Sigmoid colon (tissue), 7 donors: Measurements from ENCODE around the gene COMMD1. TPM values are rescaled to one million over a fixed set of nuclear protein-coding genes. Genes with fewer than 3 reads are reported as not detected.
"Not testable (repeated sequence)": the region's sequence is repeated elsewhere in the genome, so short reads cannot be mapped to it uniquely, and the experiment has no call there.

ENCODE experiments used
- DNase-seq: peaks from one replicate; pipeline ENCODE4 v3.0.0-alpha.2; 2019
- H3K27ac ChIP-seq, 4 donors: fragments of 200-600 bp; sonication (generic); one replicate each; pipeline ENCODE4 v1.5.1; 2016 to 2019; ENCODE audit warnings: mild to moderate bottlenecking in 1 of 4
- H3K27me3 ChIP-seq, 3 donors: fragments of 200-600 bp; sonication (generic); one replicate each; pipeline ENCODE4 v1.5.1; 2019; ENCODE audit warnings: mild to moderate bottlenecking in 1 of 3
- H3K36me3 ChIP-seq, 4 donors: fragments of 200-600 bp; sonication (generic); one replicate each; pipeline ENCODE4 v1.5.1; 2016 to 2019
- H3K4me1 ChIP-seq, 4 donors: fragments of 200-600 bp; sonication (generic); one replicate each; pipeline ENCODE4 v1.5.1; 2017 to 2019
- H3K4me3 ChIP-seq, 4 donors: fragments of 200-600 bp; sonication (generic); one replicate each; pipeline ENCODE4 v1.5.1; 2017 to 2019; ENCODE audit warnings: mild to moderate bottlenecking in 2 of 4, moderate library complexity in 1 of 4
- H3K9me3 ChIP-seq, 4 donors: fragments of 200-600 bp in 3 of 4; sonication (generic) in 3 of 4; one replicate each; pipeline versions ENCODE4 v1.5.1 to v1.6.1; 2013 to 2019
- EP300 ChIP-seq, 4 donors: sonication (generic); formaldehyde crosslinking; IDR thresholded peaks; one replicate each; pipeline ENCODE4 v1.6.1; 2017; ENCODE audit warnings: antibody characterized with exemption in 4 of 4
- POLR2A ChIP-seq, 2 donors: fragments of 450-650 bp; IDR thresholded peaks; one replicate each; pipeline ENCODE4 v1.6.1; 2016; ENCODE audit warnings: antibody characterized with exemption in 2 of 2, mild to moderate bottlenecking in 2 of 2, moderate library complexity in 2 of 2
- POLR2AphosphoS5 ChIP-seq, 4 donors: sonication (generic); formaldehyde crosslinking; IDR thresholded peaks; one replicate each; pipeline ENCODE4 v1.6.1; 2017; ENCODE audit warnings: antibody characterized with exemption in 4 of 4
- WGBS, 2 donors: extraction: QIAGEN DNeasy Blood & Tissue Kit; methylation state at CpG; one replicate each; pipeline ENCODE4 v1.1.7; 2013; 5-methylcytosine and 5-hydroxymethylcytosine counted together
- intact Hi-C: fragments of 100-400 bp; cut with DNase I; formaldehyde crosslinking; loops from one replicate; pipeline ENCODE4 v1.15.1; 2023
- polyA plus RNA-seq, 3 donors: library from polyadenylated mRNA; stranded (reverse); fragments of 200-250 nt; gene quantifications; one replicate each; pipeline ENCODE4 v1.2.3, GENCODE V29; 2013
- total RNA-seq, 4 donors: library from RNA; depleted of rRNA; stranded (reverse); fragments of >200 nt; gene quantifications; one replicate each; pipeline ENCODE4 v1.1.0, GENCODE V29; 2016
- TF ChIP-seq, protein P1 (sequence below), 4 experiments: fragments of 450-650 bp in 3 of 4; fragments of 200-600 bp in 1 of 4; IDR thresholded peaks; one replicate each; pipeline ENCODE4 v1.5.1; 2016 to 2019; ENCODE audit warnings: antibody characterized with exemption in 4 of 4, mild to moderate bottlenecking in 3 of 4, moderate library complexity in 2 of 4
- donor health status: healthy with polysubstance abuse.
- donor health status: Bipolar disorder and iron deficiency.
- donor health status: healthy.

Gene COMMD1
- total and polyA plus RNA-seq, 7 donors: 27.2 to 59.2 (median 50.6) TPM

DNA sequence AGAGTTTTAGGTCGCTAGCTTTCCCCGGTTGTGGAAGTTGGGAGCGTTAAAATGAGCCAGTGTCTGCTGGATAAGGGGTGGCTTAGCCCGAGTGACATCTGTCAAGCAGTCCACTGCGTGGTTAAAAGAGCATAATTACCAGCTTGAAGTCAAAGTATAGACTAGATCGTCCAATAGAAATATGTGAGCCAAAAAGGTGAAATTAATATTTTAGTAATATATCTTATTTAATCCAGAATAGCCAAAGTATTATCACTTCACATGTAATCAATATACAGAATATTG, 654 bp downstream of the COMMD1 start:
- Histone ChIP-seq H3K4me3 (peak overlapping the region; percentile 63 to 84 (median 66)), H3K27me3 (no peaks in the 10 kb centered on the region), H3K4me1 (peaks cover 0 to 25% (median 15%) of the 10 kb centered on the region in 4 donors), H3K9me3 (no peaks in the 10 kb centered on the region), H3K36me3 (no peaks in the 10 kb centered on the region), H3K27ac (peak overlapping the region; percentile 61 to 81 (median 76))
- TF ChIP-seq POLR2AphosphoS5 (IDR thresholded peaks at IDR 0.05): no peak
- TF ChIP-seq POLR2A (IDR thresholded peaks at IDR 0.05): no peak
- TF ChIP-seq EP300 (IDR thresholded peaks at IDR 0.05): no peak
- TF ChIP-seq, protein P1, sequence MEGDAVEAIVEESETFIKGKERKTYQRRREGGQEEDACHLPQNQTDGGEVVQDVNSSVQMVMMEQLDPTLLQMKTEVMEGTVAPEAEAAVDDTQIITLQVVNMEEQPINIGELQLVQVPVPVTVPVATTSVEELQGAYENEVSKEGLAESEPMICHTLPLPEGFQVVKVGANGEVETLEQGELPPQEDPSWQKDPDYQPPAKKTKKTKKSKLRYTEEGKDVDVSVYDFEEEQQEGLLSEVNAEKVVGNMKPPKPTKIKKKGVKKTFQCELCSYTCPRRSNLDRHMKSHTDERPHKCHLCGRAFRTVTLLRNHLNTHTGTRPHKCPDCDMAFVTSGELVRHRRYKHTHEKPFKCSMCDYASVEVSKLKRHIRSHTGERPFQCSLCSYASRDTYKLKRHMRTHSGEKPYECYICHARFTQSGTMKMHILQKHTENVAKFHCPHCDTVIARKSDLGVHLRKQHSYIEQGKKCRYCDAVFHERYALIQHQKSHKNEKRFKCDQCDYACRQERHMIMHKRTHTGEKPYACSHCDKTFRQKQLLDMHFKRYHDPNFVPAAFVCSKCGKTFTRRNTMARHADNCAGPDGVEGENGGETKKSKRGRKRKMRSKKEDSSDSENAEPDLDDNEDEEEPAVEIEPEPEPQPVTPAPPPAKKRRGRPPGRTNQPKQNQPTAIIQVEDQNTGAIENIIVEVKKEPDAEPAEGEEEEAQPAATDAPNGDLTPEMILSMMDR (IDR thresholded peaks at IDR 0.05): no peak
- no peak for DNase-seq
- 0 to 2% methylated on average over 6 of the region's 6 CpGs for WGBS, 2 donors
- intact Hi-C loops: no loop called here

- Histone ChIP-seq H3K4me1 (peaks cover 0 to 25% (median 15%) of the 10 kb centered on the region in 4 donors), H3K9me3 (no peaks in the 10 kb centered on the region)
Measured at GRCh38 chr2:61909116-61909515, 3.6 kb downstream of the COMMD1 start.

GRCh38 chr2:61910603-61911002, 5.1 kb downstream of the COMMD1 start:
- Histone ChIP-seq H3K9me3 (no peaks in the 10 kb centered on the region), H3K4me1 (peaks cover 0 to 19% (median 13%) of the 10 kb centered on the region in 4 donors), H3K4me3 (no peak overlapping the region), H3K36me3 (no peaks in the 10 kb centered on the region), H3K27me3 (no peaks in the 10 kb centered on the region), H3K27ac (no peak overlapping the region)
- WGBS, 2 donors: 52 to 82% methylated on average over 9 of the region's 9 CpGs
- intact Hi-C loops: no loop called here
- no peak for TF ChIP-seq POLR2A (IDR thresholded peaks at IDR 0.05)
- no peak for TF ChIP-seq POLR2AphosphoS5 (IDR thresholded peaks at IDR 0.05)
- TF ChIP-seq, protein P1 (IDR thresholded peaks at IDR 0.05): no peak
- no peak for TF ChIP-seq EP300 (IDR thresholded peaks at IDR 0.05)
- no peak for DNase-seq

More at GRCh38 chr2:61909116-61909515, 3.6 kb downstream of the COMMD1 start:
- intact Hi-C loops: no loop called here
- H3K27me3 ChIP-seq: no peaks in the 10 kb centered on the region
- H3K4me3 ChIP-seq: no peak overlapping the region
- TF ChIP-seq EP300 (IDR thresholded peaks at IDR 0.05) (no peak), POLR2AphosphoS5 (IDR thresholded peaks at IDR 0.05) (no peak), POLR2A (IDR thresholded peaks at IDR 0.05) (no peak)
- TF ChIP-seq, protein P1 (IDR thresholded peaks at IDR 0.05): no peak
- no peaks in the 10 kb centered on the region for H3K36me3 ChIP-seq
- WGBS, 2 donors: 96 to 97% methylated on average over 8 of the region's 8 CpGs
- DNase-seq: no peak
- no peak overlapping the region for H3K27ac ChIP-seq

- DNase-seq: no peak
- Histone ChIP-seq H3K27me3 (no peaks in the 10 kb centered on the region), H3K4me1 (peaks cover 0 to 14% (median 7%) of the 10 kb centered on the region in 4 donors), H3K4me3 (no peak overlapping the region), H3K9me3 (no peaks in the 10 kb centered on the region), H3K27ac (no peak overlapping the region), H3K36me3 (no peaks in the 10 kb centered on the region)
- WGBS, 2 donors: 89 to 97% methylated on average over 4 of the region's 4 CpGs
- intact Hi-C loops: no loop called here
- TF ChIP-seq EP300 (IDR thresholded peaks at IDR 0.05) (no peak), POLR2AphosphoS5 (IDR thresholded peaks at IDR 0.05) (no peak), POLR2A (IDR thresholded peaks at IDR 0.05) (no peak)
- TF ChIP-seq, protein P1 (IDR thresholded peaks at IDR 0.05): no peak
Measured at GRCh38 chr2:61911510-61911909, 6.0 kb downstream of the COMMD1 start.

GRCh38 chr2:61914794-61915193, 9.3 kb downstream of the COMMD1 start:
- intact Hi-C loops: loop anchor here (5.0 kb wide), 1 partner anchor 283 kb away; the partner anchor contains the start of gene B3GNT2
- not testable (repeated sequence) for H3K4me1 ChIP-seq

More at GRCh38 chr2:61914794-61915193, 9.3 kb downstream of the COMMD1 start:
- not testable (repeated sequence) for H3K9me3 ChIP-seq, H3K36me3 ChIP-seq, H3K27me3 ChIP-seq, DNase-seq, H3K27ac ChIP-seq, H3K4me3 ChIP-seq
- 91 to 95% methylated on average over 4 of the region's 4 CpGs for WGBS, 2 donors
